GM23338 (cell line): ENCODE measurements around the gene TMEM25. TPM values are rescaled to one million over a fixed set of nuclear protein-coding genes. Genes with fewer than 3 reads are reported as not detected.

Experiments
- ATAC-seq: fragments of 200-7000 bp; cut with Tn5 transposase; 3 replicates; pipeline ENCODE4 v1.9.1; 2020
- DNase-seq: peaks from one replicate; pipeline ENCODE4 v3.0.0-alpha.2; 2015; ENCODE audit warnings: low spot score
- H2AFZ ChIP-seq: fragments of 200-600 bp; sonication (generic); 2 replicates; pipeline ENCODE4 v1.8.0; 2016; ENCODE audit warnings: antibody characterized with exemption, mild to moderate bottlenecking, moderate library complexity
- H3F3A ChIP-seq: fragments of 200-600 bp; sonication (generic); replicated peaks from 2 replicates; pipeline ENCODE4 v1.8.0; 2017; ENCODE audit warnings: antibody characterized with exemption, mixed run types, low read depth
- H3K27ac ChIP-seq: fragments of 200-600 bp; sonication (generic); 2 replicates; pipeline ENCODE4 v1.6.1; 2016; ENCODE audit warnings: low read depth
- H3K27me3 ChIP-seq: fragments of 200-600 bp; sonication (generic); 2 replicates; pipeline ENCODE4 v1.8.0; 2016; ENCODE audit warnings: mild to moderate bottlenecking, mixed run types, moderate library complexity; ENCODE audit not compliant: insufficient read depth
- H3K36me3 ChIP-seq: fragments of 200-600 bp; sonication (generic); 2 replicates; pipeline ENCODE4 v1.8.0; 2016; ENCODE audit warnings: mild to moderate bottlenecking; ENCODE audit not compliant: insufficient read depth
- H3K4me1 ChIP-seq: fragments of 200-600 bp; sonication (generic); 2 replicates; pipeline ENCODE4 v1.8.0; 2016; ENCODE audit warnings: mild to moderate bottlenecking, moderate library complexity; ENCODE audit not compliant: insufficient read depth
- H3K4me2 ChIP-seq: fragments of 200-600 bp; sonication (generic); 2 replicates; pipeline ENCODE4 v1.7.1; 2017; ENCODE audit warnings: mixed run types
- H3K4me3 ChIP-seq: fragments of 200-600 bp; sonication (generic); 2 replicates; pipeline ENCODE4 v1.6.1; 2016; ENCODE audit warnings: mixed run types
- H3K79me2 ChIP-seq: fragments of 200-600 bp; sonication (generic); replicated peaks from 2 replicates; pipeline ENCODE4 v1.8.0; 2017; ENCODE audit warnings: mild to moderate bottlenecking; ENCODE audit not compliant: insufficient read depth
- H3K9me2 ChIP-seq: fragments of 200-600 bp; sonication (generic); 2 replicates; pipeline ENCODE4 v1.8.0; 2017; ENCODE audit not compliant: insufficient read depth
- H4K20me1 ChIP-seq: fragments of 200-600 bp; sonication (generic); replicated peaks from 2 replicates; pipeline ENCODE4 v1.8.0; 2017; ENCODE audit warnings: mild to moderate bottlenecking; ENCODE audit not compliant: insufficient read depth
- H3K27ac Mint-ChIP-seq: 2 replicates; pipeline ENCODE4 v1.8.0; 2020; ENCODE audit warnings: inconsistent platforms, mild to moderate bottlenecking, moderate library complexity, mixed read lengths
- H3K27me3 Mint-ChIP-seq: 3 replicates; pipeline ENCODE4 v1.8.0; 2022; ENCODE audit warnings: low read depth, mild to moderate bottlenecking, moderate library complexity, mixed read lengths, inconsistent platforms; ENCODE audit not compliant: insufficient read depth, poor library complexity
- H3K36me3 Mint-ChIP-seq: 3 replicates; pipeline ENCODE4 v1.8.0; 2021; ENCODE audit warnings: low read depth, mild to moderate bottlenecking, inconsistent platforms, moderate library complexity, mixed read lengths
- H3K4me1 Mint-ChIP-seq: 3 replicates; pipeline ENCODE4 v1.8.0; 2020; ENCODE audit warnings: mild to moderate bottlenecking, inconsistent platforms, mixed read lengths
- H3K4me3 Mint-ChIP-seq: 3 replicates; pipeline ENCODE4 v1.8.0; 2021; ENCODE audit warnings: moderate library complexity, mild to moderate bottlenecking, inconsistent platforms, mixed read lengths
- H3K9me3 Mint-ChIP-seq: 3 replicates; pipeline ENCODE4 v1.8.0; 2020; ENCODE audit warnings: moderate library complexity, mild to moderate bottlenecking, inconsistent platforms, mixed read lengths
- CREB1 ChIP-seq: fragments of 250-450 bp; sonication (Bioruptor Pico); IDR thresholded peaks from 2 replicates; pipeline ENCODE4 v1.5.0; 2020; ENCODE audit warnings: low read depth, mild to moderate bottlenecking, moderate library complexity
- CTCF ChIP-seq, 2 experiments: fragments of 200-600 bp in 1 of 2; sonication (generic) in 1 of 2; conservative IDR thresholded peaks; 2 replicates each; pipeline versions ENCODE4 v1.5.1 to v1.6.1; 2016 to 2017; ENCODE audit warnings: antibody characterized with exemption in 2 of 2, low read depth in 2 of 2, mild to moderate bottlenecking in 2 of 2, moderate library complexity in 1 of 2
- ETS1 ChIP-seq: IDR thresholded peaks from 2 replicates; pipeline ENCODE4 v1.6.1; 2016; ENCODE audit warnings: antibody characterized with exemption
- EZH2 ChIP-seq: fragments of 200-600 bp; sonication (generic); IDR thresholded peaks from one replicate; pipeline ENCODE4 v1.8.0; 2017; ENCODE audit warnings: antibody characterized with exemption, mild to moderate bottlenecking, low read depth; ENCODE audit not compliant: unreplicated experiment
- EZH2phosphoT487 ChIP-seq: fragments of 200-600 bp; sonication (generic); IDR thresholded peaks from one replicate; pipeline ENCODE4 v1.8.1; 2018; ENCODE audit warnings: antibody characterized with exemption; ENCODE audit not compliant: unreplicated experiment
- JUNB ChIP-seq: IDR thresholded peaks from one replicate; pipeline ENCODE4 v1.6.1; 2016; ENCODE audit warnings: antibody characterized with exemption; ENCODE audit not compliant: unreplicated experiment
- NANOG ChIP-seq: IDR thresholded peaks from 2 replicates; pipeline ENCODE4 v1.6.1; 2016; ENCODE audit warnings: antibody characterized with exemption, borderline replicate concordance
- POLR2AphosphoS5 ChIP-seq: IDR thresholded peaks from 2 replicates; pipeline ENCODE4 v1.6.1; 2016; ENCODE audit warnings: antibody characterized with exemption, low read depth
- REST ChIP-seq: IDR thresholded peaks from one replicate; pipeline ENCODE4 v1.6.1; 2018; ENCODE audit warnings: antibody characterized with exemption; ENCODE audit not compliant: unreplicated experiment
- STAT1 ChIP-seq: IDR thresholded peaks from one replicate; pipeline ENCODE4 v1.6.1; 2016; ENCODE audit warnings: antibody characterized with exemption; ENCODE audit not compliant: unreplicated experiment
- ZNF114 ChIP-seq: fragments of 250-450 bp; sonication (Bioruptor Pico); IDR thresholded peaks from 2 replicates; pipeline ENCODE4 v1.5.0; 2020; ENCODE audit warnings: mild to moderate bottlenecking, moderate library complexity
- ZNF331 ChIP-seq: fragments of 250-450 bp; sonication (Bioruptor Pico); IDR thresholded peaks from 2 replicates; pipeline ENCODE4 v1.5.0; 2020; ENCODE audit warnings: low read depth, mild to moderate bottlenecking, moderate library complexity
- polyA plus RNA-seq: library from polyadenylated mRNA; unstranded; fragments of >200 nt; fragmentation: Nextera tagmentation; extraction: Ambion mirVana; gene quantifications from 2 replicates; pipeline ENCODE4 v1.2.1, GENCODE V29; 2016
- total RNA-seq: library from RNA; depleted of rRNA; stranded (reverse); fragments of >200 nt; shearing (Covaris generic); gene quantifications from 2 replicates; pipeline ENCODE4 v1.2.3, GENCODE V29; 2014
- TF ChIP-seq, protein P1 (sequence below): fragments of 250-450 bp; sonication (Bioruptor Pico); IDR thresholded peaks from 2 replicates; pipeline ENCODE4 v1.5.0; 2020; ENCODE audit warnings: mild to moderate bottlenecking, moderate library complexity

Gene TMEM25
- total and polyA plus RNA-seq, 2 experiments from 2014 or later = 11.7 to 17.7 TPM

GRCh38 chr11:118514103-118514502 is 16.9 kb upstream of the TMEM25 start:
- no peak for ATAC-seq
- Histone ChIP-seq H3K4me2 (no peak overlapping the region), H3K36me3 (peaks cover 62% of the 10 kb centered on the region)

More at GRCh38 chr11:118514103-118514502, 16.9 kb upstream of the TMEM25 start:
- Mint-ChIP-seq H3K4me3 (no peak overlapping the region), H3K9me3 (no peaks in the 10 kb centered on the region), H3K4me1 (peaks cover 13% of the 10 kb centered on the region), H3K36me3 (peaks cover 85% of the 10 kb centered on the region), H3K27me3 (no peaks in the 10 kb centered on the region), H3K27ac (no peak overlapping the region)
- DNase-seq = no peak
- Histone ChIP-seq H3K27me3 (no peaks in the 10 kb centered on the region), H3K79me2 (no peaks in the 10 kb centered on the region), H3K4me1 (0 out of 2 replicates have a peak, but pooled peaks cover 6% of the 10 kb centered on the region), H2AFZ (no peak overlapping the region), H3K9me2 (no peaks in the 10 kb centered on the region), H3K4me3 (no peak overlapping the region), H3F3A (peaks cover 18% of the 10 kb centered on the region), H4K20me1 (no peaks in the 10 kb centered on the region; the same call in 1 of the 2 replicates), H3K27ac (no peak overlapping the region)
- TF ChIP-seq ZNF331 (CRISPR knock-in tag) = no peak
- no peak for TF ChIP-seq ETS1
- no peak for TF ChIP-seq EZH2
- no peak for TF ChIP-seq EZH2phosphoT487
- TF ChIP-seq NANOG = no peak
- TF ChIP-seq, protein P1, sequence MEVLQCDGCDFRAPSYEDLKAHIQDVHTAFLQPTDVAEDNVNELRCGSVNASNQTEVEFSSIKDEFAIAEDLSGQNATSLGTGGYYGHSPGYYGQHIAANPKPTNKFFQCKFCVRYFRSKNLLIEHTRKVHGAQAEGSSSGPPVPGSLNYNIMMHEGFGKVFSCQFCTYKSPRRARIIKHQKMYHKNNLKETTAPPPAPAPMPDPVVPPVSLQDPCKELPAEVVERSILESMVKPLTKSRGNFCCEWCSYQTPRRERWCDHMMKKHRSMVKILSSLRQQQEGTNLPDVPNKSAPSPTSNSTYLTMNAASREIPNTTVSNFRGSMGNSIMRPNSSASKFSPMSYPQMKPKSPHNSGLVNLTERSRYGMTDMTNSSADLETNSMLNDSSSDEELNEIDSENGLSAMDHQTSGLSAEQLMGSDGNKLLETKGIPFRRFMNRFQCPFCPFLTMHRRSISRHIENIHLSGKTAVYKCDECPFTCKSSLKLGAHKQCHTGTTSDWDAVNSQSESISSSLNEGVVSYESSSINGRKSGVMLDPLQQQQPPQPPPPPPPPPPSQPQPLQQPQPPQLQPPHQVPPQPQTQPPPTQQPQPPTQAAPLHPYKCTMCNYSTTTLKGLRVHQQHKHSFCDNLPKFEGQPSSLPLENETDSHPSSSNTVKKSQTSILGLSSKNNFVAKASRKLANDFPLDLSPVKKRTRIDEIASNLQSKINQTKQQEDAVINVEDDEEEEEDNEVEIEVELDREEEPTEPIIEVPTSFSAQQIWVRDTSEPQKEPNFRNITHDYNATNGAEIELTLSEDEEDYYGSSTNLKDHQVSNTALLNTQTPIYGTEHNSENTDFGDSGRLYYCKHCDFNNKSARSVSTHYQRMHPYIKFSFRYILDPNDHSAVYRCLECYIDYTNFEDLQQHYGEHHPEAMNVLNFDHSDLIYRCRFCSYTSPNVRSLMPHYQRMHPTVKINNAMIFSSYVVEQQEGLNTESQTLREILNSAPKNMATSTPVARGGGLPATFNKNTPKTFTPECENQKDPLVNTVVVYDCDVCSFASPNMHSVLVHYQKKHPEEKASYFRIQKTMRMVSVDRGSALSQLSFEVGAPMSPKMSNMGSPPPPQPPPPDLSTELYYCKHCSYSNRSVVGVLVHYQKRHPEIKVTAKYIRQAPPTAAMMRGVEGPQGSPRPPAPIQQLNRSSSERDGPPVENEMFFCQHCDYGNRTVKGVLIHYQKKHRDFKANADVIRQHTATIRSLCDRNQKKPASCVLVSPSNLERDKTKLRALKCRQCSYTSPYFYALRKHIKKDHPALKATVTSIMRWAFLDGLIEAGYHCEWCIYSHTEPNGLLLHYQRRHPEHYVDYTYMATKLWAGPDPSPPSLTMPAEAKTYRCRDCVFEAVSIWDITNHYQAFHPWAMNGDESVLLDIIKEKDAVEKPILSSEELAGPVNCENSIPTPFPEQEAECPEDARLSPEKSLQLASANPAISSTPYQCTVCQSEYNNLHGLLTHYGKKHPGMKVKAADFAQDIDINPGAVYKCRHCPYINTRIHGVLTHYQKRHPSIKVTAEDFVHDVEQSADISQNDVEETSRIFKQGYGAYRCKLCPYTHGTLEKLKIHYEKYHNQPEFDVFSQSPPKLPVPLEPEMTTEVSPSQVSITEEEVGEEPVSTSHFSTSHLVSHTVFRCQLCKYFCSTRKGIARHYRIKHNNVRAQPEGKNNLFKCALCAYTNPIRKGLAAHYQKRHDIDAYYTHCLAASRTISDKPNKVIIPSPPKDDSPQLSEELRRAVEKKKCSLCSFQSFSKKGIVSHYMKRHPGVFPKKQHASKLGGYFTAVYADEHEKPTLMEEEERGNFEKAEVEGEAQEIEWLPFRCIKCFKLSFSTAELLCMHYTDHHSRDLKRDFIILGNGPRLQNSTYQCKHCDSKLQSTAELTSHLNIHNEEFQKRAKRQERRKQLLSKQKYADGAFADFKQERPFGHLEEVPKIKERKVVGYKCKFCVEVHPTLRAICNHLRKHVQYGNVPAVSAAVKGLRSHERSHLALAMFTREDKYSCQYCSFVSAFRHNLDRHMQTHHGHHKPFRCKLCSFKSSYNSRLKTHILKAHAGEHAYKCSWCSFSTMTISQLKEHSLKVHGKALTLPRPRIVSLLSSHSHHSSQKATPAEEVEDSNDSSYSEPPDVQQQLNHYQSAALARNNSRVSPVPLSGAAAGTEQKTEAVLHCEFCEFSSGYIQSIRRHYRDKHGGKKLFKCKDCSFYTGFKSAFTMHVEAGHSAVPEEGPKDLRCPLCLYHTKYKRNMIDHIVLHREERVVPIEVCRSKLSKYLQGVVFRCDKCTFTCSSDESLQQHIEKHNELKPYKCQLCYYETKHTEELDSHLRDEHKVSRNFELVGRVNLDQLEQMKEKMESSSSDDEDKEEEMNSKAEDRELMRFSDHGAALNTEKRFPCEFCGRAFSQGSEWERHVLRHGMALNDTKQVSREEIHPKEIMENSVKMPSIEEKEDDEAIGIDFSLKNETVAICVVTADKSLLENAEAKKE (CRISPR knock-in tag) = no peak
- TF ChIP-seq STAT1 = no peak
- TF ChIP-seq ZNF114 (CRISPR knock-in tag) = no peak
- no peak for TF ChIP-seq REST
- TF ChIP-seq CREB1 (CRISPR knock-in tag) = no peak
- no peak for TF ChIP-seq POLR2AphosphoS5
- TF ChIP-seq JUNB = no peak
- TF ChIP-seq CTCF (conservative IDR thresholded peaks at IDR 0.05; ENCODE audit: low read depth in 2 of 2) = no peak
